ENCODE data around the gene OTOP1.
A peak's percentile ranks its signal among the peaks of the same experiment; 100 is the strongest.
"Not testable (repeated sequence)": the region's sequence is repeated elsewhere in the genome, so short reads cannot be mapped to it uniquely, and the experiment has no call there.

Gene OTOP1

DNA sequence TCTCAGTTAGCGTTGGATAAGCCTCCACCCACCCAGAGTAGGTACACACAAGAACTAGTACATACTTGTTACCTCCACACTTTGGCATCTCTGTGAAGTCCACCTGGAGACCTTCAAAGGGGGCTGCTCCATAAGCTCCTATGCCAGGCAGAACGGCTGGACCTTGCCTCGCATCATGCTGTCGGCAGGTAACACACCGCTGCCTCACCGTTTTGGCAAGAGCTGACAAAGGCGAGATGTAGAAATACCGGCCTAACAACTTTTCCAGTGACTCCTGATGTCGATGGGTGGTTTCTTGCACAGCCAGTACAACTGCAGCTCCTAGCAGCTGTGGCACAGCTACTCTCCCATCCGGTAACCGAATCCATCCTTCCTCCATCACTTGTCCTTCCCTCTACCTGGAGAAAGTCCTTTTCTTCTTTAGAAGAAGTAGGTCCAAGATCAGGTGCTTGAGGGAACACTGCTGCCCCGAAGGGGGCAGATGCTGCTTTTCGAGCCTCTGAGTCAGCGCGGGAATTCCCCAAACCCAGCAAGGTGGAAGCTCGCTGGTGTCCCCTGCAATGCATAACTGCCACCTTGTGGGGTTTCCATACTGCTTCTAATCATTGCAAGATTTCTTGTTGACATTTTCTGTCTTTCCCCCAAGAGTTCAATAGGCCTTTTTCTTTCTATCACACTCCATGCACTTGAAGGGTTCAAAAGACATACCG lies 65.6 kb downstream of the OTOP1 start:
- ATAC-seq, DNase-seq: not testable (repeated sequence)

DNA sequence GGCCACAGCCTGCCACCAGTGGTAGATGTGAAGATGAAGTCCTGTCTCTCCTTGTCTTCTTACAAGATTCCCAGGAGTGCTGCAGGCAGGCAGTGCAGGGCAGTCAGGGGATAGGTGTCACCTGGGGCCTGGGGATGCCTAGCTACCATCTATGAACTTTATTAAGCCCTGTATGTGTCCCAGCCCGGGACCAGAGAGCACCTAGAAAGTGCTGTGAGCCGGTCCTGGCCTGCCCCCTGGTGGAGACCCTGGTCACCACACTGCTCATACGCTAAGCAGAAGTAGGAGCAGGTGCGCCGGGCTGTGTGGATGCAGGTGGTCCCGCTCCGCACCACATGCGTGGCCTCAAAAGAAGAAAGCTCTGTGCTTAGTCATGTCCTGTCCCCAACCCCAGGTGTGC lies 81.1 kb downstream of the OTOP1 start:
- DNase-seq, result peak; percentile 51
- not testable (repeated sequence) for ATAC-seq

DNA sequence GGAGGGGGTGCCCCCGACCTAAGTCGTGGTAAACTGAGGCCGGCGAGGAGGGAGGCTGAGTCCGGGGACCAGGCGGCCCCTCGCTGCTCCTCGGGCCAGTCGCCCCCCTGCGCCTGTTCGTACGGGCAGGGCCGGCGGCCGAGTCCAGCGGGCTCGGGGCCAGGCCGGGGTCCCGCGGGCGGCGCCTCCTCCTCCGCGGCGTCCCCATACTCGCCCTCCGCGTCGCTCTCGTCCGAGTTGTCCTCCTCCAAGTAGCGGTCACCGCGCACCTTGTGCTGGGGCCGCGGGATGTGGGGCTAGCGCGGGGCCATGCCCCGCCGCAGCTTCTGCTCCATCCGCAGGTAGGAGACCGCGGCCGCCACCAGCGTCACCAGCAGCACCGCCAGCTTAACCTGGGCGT lies 83.4 kb downstream of the OTOP1 start:
- not testable (repeated sequence) for ATAC-seq

DNA sequence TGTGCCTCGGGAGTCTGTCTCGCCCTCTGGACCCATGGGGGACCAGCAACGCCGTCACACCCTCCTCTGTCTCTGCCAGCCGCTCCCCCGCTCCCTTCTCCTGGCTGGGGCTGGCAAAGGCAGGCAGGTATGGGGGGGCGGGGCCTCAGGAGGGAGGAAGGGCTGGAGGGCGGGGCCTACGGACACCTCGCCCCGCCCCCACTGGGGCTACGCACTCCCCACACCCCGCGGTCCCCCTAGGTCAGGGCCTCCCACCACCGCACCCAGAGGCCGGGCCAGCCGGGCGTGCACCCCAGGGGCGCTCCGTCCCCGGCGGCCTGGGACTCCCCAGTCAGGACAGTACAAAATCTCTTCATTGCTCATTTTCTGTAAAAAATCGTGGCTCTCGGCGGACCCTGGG lies 84.0 kb downstream of the OTOP1 start:
- DNase-seq, result peak; percentile 8
- not testable (repeated sequence) for ATAC-seq

More for the DNA sequence above, 83.4 kb downstream of the OTOP1 start:
- DNase-seq, result not testable (repeated sequence)

DNA sequence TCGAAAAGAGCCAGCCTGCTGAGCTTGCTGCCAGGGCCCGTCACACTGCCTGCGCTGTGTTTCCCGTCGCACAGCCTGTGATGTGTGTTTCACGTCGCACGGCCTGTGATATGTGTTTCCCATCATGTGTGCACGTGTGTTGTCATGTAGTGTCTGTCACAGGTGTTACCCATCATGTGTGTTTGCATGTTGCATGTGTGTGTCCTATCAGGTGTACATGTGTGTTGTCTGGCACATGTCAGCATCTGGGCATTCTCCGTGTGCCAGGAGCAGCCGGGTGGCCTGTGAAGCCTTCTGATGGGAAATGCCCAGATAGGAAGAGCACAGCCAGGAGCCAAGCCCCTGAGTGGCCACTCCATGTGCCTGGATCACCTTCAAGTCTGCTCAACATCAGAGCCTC lies 85.5 kb downstream of the OTOP1 start:
- not testable (repeated sequence) for ATAC-seq, DNase-seq

All from stimulated activated naive CD8-positive, alpha-beta T cell treated with anti-CD3 and anti-CD28 coated beads, Interleukin-15, Interleukin-2, amounts not matched to agents 100 U/mL and 50 U/mL, for 24 hours (primary cell).